SU-DHL-6 (cell line): ENCODE data around the gene CDK3.

Source experiments
- CTCF ChIP-seq: fragments of 200-600 bp; sonication (generic); IDR thresholded peaks from one replicate; pipeline ENCODE4 v1.5.1; 2017; ENCODE audit warnings: antibody characterized with exemption, mild to moderate bottlenecking, low read length, moderate library complexity; ENCODE audit not compliant: insufficient read depth, poor library complexity, severe bottlenecking
- EZH2phosphoT487 ChIP-seq: fragments of 200-600 bp; sonication (generic), shearing (Covaris generic); conservative IDR thresholded peaks from 2 replicates; pipeline ENCODE4 v1.6.1; 2018; ENCODE audit warnings: mild to moderate bottlenecking, antibody characterized with exemption, low read length, moderate library complexity, mixed read lengths

- TF ChIP-seq CTCF (no peak), EZH2phosphoT487 (no peak)
Measured at GRCh38 chr17:75985986-75986385, 14.7 kb upstream of the CDK3 start.
